Bronchial epithelial cell (primary cell): ENCODE measurements around the gene MAP4K3. TPM values are rescaled to one million over a fixed set of nuclear protein-coding genes. Genes with fewer than 3 reads are reported as not detected.
A peak's percentile ranks its signal among the peaks of the same experiment; 100 is the strongest.

Source experiments
- DNase-seq: peaks from one replicate; pipeline ENCODE4 v3.0.0-alpha.2; 2010; ENCODE audit warnings: low read depth
- FAIRE-seq: peaks from 2 replicates; lab custom pipeline; 2011; peaks lifted over from hg19 to GRCh38; lab: Jason Lieb, UNC
- H3K27me3 ChIP-seq: 2 replicates; pipeline ENCODE4 v1.5.1; 2011; ENCODE audit warnings: low read length; ENCODE audit not compliant: control insufficient read depth, insufficient read depth
- H3K36me3 ChIP-seq: 2 replicates; pipeline ENCODE4 v1.5.1; 2011; ENCODE audit warnings: low read length; ENCODE audit not compliant: control insufficient read depth, insufficient read depth
- H3K4me3 ChIP-seq: 2 replicates; pipeline ENCODE4 v1.5.1; 2011; ENCODE audit warnings: mild to moderate bottlenecking, low read depth, low read length, control low read depth
- total RNA-seq: library from RNA; depleted of rRNA; stranded (reverse); fragments of >200 nt; gene quantifications from 2 replicates; pipeline ENCODE4 v1.2.1, GENCODE V29; 2014
- TF ChIP-seq, protein P1 (sequence below): IDR thresholded peaks from 2 replicates; pipeline ENCODE4 v1.5.1; 2011; ENCODE audit warnings: mild to moderate bottlenecking, moderate library complexity, low read length, control low read depth, inconsistent platforms; ENCODE audit not compliant: insufficient read depth, severe bottlenecking

Gene MAP4K3
- total RNA-seq, 1 donor from 2014 or later: 19.7 TPM

DNA sequence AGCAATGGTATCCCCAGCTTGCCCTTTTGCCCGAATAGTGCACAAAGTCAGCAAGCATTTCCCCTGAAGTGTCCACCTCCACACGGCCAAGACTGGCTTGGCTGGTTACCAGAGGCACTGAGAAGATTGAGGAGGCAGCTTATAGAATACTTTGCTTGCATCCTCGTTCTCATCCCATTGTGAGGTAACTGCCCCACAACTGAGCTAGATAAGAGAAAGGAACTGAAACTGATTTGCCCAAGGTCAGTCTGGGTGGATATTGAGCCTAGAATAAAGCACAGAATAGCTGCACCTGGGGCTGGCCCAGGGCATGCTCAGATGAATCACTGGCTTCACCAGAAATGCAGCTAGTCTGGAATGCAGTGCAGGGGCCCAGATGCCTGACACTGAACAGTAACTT is 32.7 kb upstream of the MAP4K3 start:
- no peak overlapping the region for H3K4me3 ChIP-seq
- H3K36me3 ChIP-seq: no peaks in the 10 kb centered on the region
- TF ChIP-seq, protein P1, sequence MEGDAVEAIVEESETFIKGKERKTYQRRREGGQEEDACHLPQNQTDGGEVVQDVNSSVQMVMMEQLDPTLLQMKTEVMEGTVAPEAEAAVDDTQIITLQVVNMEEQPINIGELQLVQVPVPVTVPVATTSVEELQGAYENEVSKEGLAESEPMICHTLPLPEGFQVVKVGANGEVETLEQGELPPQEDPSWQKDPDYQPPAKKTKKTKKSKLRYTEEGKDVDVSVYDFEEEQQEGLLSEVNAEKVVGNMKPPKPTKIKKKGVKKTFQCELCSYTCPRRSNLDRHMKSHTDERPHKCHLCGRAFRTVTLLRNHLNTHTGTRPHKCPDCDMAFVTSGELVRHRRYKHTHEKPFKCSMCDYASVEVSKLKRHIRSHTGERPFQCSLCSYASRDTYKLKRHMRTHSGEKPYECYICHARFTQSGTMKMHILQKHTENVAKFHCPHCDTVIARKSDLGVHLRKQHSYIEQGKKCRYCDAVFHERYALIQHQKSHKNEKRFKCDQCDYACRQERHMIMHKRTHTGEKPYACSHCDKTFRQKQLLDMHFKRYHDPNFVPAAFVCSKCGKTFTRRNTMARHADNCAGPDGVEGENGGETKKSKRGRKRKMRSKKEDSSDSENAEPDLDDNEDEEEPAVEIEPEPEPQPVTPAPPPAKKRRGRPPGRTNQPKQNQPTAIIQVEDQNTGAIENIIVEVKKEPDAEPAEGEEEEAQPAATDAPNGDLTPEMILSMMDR: no peak
- FAIRE-seq: no peak
- no peaks in the 10 kb centered on the region for H3K27me3 ChIP-seq
- peak; percentile 70 for DNase-seq

DNA sequence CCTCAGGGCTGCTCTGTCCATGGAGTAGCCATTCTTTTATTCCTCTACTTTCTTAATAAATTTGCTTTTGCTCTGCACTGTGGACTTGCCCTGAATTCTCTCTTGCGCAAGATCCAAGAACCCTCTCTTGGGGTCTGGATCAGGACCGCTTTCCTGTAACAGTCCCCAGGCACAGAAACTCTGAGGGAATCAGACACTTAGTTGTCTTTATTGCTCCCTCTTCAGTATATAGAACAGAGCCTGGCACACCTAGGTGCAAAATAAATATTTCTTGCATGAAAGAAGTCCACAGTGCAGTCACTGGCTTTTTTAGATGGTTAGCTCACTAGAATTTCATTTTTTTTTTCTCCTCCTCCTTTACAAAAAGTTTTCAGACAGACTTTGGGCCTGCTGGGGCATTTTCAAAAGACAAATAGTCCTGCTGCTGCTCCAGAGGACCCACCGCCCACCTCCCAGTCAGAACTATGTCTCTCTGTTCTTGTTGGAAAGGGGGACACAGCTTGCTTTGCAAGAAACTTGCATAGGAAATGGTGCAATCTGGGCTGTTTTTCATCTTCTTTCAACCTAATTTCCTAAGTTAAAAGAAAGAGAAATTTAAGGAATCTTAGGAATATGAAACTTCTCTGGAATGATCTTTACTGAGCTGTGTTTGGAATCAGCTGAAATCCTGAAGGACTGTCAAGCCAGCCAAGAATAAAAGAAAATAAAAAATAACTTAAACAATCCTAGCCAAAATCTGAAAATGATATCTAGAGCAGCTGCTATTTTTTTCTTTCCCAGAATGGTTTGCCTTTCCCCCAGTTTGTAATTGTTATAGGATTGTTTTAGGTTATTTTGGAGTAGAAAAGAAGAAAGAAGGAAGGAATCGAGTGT is 31.7 kb upstream of the MAP4K3 start:
- Histone ChIP-seq H3K27me3 (no peaks in the 10 kb centered on the region), H3K4me3 (no peak overlapping the region), H3K36me3 (no peaks in the 10 kb centered on the region)
- no peak for FAIRE-seq
- TF ChIP-seq, protein P1: no peak
- no peak for DNase-seq

DNA sequence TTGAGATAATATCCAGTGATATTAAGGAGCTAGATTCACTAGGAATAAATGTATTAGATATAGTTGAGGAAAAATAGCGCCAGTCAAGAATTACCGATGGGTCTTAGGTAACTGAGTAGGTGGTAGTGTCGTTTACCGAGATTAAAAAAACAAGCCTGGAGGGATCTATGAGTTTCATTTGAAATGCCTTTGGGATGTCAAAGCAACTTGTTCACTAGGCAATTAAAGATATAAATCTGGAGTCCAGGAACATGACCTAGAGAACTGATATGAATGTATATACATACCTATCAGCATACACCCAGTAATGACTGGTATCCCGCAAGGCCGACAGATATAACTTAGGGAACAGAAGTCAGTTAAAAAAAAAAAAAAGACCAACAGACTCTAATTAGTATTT is 29.2 kb upstream of the MAP4K3 start:
- FAIRE-seq: no peak
- no peaks in the 10 kb centered on the region for H3K36me3 ChIP-seq
- TF ChIP-seq, protein P1: no peak
- no peaks in the 10 kb centered on the region for H3K27me3 ChIP-seq
- no peak for DNase-seq
- no peak overlapping the region for H3K4me3 ChIP-seq

DNA sequence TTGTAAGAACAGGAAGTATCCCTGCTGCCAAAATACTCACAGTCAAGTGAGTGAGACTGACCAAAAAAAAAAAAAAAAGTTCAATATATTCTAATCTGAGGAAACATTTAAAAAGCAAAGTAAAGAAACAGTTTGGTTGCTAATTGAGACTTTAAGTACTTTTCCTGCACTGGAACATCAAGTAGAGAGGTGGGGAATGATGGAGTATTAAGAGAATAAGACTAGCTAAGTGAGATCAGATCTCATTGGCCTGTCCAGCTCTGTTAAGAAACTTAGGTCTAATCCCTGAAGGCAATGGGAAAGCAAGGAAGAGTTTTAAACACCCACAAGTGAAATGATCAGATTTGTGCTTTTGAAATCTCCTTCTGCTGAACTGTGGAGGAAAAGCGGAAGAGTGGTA is 27.8 kb upstream of the MAP4K3 start:
- DNase-seq (no peak), FAIRE-seq (no peak)
- Histone ChIP-seq H3K36me3 (no peaks in the 10 kb centered on the region), H3K4me3 (no peak overlapping the region), H3K27me3 (no peaks in the 10 kb centered on the region)
- TF ChIP-seq, protein P1: no peak

DNA sequence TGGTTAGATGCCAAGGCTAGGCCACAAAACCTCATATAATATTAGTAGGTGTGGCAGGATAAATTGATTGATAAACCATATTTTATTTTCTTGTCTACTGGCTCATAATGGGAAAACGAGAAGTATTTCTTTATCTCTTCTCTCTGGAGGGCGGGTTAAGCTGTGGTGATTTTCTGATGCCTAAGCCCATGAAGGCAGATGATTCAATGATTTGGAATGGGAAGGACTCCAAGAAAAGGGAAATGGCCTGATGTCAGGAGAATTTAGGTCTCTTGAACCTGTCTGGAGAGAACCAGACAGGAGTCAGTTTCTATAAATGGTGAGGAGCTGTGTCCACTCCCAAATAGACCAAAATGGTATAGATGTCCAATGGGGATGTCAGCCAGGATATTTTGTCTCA is 18.7 kb upstream of the MAP4K3 start:
- Histone ChIP-seq H3K27me3 (no peaks in the 10 kb centered on the region), H3K4me3 (no peak overlapping the region), H3K36me3 (no peaks in the 10 kb centered on the region)
- FAIRE-seq (no peak), DNase-seq (no peak)
- TF ChIP-seq, protein P1: no peak
